Stimulated activated CD8-positive, alpha-beta memory T cell treated with anti-CD3 and anti-CD28 coated beads, Interleukin-15, amount 100 ng/mL, for 48 hours (primary cell): ENCODE data around the gene ASXL2.
"Not testable (repeated sequence)": the region's sequence is repeated elsewhere in the genome, so short reads cannot be mapped to it uniquely, and the experiment has no call there.

Experiments used
- DNase-seq, 2 donors: peaks; one replicate each; pipeline ENCODE4 v3.0.0-alpha.2; 2020; ENCODE audit warnings: low read depth in 2 of 2

Gene ASXL2

DNA sequence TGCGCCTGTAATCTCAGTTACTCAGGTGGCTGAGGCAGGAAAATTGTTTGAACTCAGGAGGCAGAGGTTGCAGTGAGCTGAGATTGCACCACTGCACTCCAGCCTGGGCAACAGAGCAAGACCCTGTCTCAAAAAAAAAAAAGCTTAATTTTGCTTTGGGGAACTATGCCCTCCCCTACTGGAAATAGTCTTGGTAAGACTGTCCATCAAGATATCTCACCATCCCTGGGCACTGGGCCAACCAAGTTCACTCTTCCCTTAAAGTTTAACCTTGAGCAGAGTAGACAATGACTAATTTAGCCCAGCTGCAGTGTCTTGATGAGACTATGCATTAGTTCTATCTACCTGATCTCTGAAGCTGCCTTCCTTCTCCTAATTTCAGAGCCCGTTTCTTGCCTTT is 44.7 kb downstream of the ASXL2 start:
- no peak for DNase-seq

DNA sequence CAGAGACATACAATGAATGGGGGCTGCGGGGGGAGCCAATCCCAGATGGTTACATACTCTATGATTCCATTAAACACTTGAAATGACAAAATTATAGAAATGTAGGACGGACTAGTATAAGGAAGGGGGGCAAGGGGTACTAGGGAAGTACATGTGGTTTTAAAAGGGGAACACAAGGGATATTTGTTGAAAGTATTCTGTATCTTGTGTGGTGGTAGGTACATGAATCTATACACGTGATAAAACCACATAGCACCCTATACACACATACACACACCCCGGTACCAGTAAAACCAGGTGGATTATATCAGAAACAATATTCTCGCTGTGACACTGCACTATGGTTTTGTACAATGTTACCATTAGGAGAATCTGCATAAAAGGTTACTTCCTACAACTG is 45.4 kb downstream of the ASXL2 start:
- no peak for DNase-seq

DNA sequence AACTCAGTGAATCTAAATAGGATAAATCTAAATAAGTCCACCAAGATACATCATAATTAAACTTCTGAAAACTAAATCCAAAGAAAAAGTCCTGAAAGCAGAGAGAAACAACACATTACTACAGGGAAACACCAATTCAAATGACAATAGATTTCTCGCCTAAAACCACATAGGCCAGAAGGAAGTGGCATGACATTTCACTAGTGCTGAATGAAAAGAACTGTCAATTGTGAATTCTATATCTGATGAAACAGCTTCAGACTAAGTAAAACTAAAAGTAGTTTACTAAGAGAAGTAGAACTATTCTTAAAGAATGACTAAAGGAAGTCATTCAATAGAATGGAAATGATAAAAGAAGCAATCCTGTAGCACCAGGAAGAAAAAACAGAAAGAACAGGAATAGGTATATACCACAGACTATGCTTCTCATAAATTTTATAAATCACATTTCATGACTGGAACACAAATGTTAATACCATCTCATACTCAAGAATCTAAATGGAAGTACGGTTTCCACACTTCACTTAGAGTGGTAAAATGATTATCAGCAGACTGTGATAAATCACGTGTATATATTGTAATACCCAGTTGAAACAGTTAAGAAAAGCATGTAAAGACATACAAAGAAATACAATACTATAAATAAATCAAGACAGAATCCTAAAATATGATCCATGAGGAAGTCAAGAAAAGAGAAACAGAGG is 46.4 kb downstream of the ASXL2 start:
- no peak for DNase-seq

DNA sequence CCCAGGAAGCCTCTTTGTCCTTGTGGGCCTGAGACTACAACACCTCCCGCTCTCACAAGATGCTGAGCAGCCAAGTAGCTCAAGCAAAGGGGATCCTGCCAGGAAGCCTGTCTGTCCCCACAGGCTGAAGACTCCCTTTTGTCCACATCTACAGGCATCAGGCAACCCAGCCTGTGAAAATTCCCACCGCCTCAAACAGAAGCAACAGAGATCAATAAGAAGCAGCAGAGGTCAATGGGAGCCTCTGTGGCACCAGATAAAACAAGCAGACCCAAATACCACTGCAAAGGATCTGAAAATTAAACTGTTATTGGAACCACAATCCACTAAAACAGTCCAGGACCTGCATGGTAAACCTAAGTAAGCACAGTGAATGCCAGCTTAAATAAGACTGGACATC is 48.5 kb downstream of the ASXL2 start:
- DNase-seq: no peak

DNA sequence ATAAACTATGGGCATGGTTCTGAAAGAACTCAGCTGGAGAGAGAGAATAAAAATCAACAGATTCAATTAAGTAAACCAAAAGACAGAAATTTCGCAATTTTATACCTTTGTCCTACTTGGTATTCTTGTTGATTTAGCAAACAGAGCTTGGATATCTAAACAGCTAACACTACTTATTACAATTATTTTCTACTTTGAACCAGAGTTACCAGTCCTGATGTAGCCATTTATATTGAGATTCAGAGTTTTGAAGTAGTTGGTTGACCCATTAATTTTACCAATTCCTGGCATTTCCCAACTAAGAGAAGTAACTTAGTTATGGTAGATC is 48.9 kb downstream of the ASXL2 start:
- DNase-seq: no peak

DNA sequence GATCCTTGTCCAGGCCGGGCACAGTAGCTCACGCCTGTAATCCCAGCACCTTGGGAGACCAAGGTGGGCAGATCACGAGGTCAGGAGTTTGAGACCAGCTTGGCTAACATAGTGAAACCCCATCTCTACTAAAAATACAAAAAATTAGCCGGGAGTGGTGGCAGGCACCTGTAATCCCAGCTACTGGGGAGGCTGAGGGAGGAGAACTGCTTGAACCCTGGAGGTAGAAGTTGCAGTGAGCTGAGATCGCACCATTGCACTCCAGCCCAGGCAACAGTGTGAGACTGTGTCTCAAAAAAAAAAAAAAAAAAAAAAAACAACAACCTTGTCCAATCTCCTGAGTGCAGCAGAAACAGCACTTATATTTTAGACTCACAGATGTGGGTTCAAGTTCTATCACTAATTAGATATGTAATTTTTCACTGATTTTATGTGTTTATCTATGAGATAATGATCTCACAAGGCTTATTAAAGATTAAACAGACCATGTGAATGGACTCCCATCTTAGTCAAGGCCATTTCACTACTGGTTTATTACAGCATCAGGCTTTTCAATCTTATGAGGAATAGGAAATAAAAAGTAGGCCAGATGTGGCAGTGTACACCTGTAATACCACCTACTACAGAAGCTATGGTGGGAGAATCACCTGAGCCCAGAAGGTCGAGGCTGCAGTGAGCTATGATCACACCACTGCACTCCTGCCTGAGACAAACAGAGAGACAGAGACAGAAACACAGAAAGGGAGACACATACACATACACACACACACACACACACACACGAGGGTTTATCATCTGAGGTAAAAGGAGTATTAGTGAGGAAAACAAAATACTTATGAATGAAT is 49.5 kb downstream of the ASXL2 start:
- DNase-seq: not testable (repeated sequence)

DNA sequence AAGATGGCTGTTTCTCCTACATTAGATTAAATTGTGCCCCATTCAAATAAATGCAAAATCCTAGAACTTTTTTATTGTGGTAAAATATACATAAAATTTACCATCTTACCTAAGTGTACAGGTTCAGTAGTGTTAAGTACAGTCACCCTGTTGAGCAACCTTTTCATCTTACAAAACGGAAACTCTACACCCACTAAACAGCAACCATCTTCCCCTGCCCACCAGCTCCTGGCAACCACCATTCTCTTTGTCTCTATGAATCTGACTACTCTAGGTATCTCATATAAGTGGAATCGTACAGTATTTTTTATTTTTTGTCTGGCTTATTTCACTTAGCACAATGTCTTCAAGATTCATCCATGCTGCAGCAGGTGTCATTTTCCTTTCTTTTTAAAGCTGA is 53.0 kb downstream of the ASXL2 start:
- peak; percentile 27 to 45 for DNase-seq

DNA sequence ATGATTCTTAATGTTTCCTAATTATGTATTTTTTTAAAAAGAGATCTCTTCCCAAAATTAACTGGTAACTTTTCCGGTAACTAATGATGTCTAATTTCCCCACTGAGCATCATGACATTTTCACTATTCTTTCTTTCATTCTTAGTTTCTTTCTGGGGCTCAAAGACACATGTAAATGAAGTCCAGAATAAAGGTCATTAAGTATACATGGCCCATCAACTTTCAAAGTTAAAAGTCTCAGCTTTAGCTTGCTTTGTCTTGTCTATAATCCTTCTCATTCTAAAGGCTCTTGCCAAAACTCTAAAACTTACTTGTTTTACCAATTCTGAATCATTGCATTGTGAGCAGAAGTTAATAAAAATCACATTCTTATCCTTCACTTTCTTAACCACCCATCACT is 53.6 kb downstream of the ASXL2 start:
- DNase-seq: no peak

DNA sequence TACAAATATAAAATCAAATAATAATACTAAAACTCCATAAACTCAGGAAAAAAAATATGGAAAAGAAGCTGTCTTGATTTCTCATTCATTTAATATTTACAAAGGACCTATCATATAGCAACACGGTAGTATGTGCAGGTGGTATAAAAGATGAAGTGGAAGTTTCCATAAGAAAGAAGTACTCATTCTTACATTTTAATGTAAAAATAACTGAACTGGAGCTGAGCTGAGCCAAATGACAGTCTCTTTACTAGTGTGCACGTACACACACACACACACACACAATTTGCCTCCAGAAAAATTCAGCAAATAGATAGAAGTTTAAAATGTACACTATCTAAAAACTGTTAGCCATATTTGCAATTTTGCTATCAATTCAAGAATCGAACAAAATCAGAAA is 54.1 kb downstream of the ASXL2 start:
- no peak for DNase-seq

DNA sequence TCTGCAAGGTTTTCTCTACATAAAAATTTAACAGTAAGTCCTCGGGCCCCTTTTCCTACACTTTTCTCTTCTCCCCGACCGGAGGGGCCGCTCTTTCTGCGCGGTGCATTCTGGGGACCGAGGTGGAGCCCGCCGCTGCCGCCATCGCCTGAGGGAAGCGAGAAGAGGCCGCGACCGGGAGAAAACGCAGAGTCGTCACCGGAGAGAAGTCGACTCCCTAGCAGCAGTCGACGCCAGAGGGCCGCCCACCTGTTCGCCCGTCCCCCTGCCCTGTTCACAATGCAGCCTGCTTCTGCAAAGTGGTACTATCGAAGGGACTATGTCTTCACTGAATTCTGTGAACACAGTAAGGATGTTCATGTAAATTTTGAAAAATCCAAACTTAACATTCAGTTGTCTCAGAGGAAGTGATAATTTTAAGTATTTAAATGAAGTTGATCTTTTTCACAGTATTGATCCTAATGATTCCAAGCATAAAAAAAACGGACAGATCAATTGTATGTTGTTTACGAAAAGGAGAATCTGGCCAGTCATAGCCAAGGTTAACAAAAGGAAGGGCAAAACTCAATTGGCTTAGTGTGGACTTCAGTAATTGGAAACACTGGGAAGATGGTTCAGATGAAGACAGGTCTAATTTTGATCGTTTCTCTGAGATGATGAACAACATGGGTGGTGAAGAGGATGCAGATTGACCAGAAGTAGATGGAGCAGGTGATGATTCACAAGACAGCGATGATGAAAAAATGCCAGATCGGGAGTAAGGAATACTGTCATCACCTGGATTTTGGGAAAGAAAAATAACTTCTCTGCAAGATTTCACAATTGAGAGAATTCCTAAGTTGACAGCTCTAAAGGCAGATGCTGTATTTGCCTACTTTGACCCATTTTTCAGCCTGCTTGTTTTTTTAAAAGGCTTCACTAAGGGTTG is 55.8 kb downstream of the ASXL2 start:
- peak; percentile 60 to 66 for DNase-seq

DNA sequence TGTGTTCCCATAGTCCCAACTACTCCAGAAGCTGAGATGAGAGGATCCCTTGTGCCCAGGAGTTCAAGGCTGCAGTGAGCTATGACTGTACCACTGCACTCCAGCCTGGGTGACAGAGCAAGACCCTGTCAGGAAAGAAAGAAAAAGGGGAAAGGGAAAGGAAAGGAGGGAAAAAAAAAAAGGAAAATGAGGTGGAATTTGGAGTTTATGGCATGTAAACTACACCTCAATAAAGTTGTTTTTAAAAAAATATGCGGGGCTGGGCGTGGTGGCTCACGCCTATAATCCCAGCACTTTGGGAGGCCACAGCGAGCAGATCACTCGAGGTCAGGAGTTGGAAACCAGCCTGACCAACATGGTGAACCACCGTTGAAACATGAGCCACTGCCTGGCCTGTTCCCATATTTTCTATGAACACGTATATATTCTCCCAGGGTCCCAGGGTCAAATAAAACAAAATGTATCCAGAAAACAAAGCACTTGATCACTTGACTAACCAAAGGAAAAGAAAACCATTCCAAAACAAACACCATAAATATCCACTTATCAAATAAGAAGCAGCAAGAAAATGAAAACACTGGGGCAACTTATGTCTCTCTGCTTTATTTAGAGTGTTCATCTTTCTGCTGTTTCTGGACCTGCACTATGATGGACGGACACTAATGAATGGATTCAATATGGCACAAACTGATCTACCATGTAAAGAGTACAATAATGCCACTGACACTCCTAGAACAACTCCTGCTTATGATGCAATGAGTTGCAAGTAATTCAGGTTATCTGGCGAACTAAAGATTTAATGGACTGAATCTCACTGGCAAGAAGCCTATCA is 56.8 kb downstream of the ASXL2 start:
- no peak for DNase-seq

DNA sequence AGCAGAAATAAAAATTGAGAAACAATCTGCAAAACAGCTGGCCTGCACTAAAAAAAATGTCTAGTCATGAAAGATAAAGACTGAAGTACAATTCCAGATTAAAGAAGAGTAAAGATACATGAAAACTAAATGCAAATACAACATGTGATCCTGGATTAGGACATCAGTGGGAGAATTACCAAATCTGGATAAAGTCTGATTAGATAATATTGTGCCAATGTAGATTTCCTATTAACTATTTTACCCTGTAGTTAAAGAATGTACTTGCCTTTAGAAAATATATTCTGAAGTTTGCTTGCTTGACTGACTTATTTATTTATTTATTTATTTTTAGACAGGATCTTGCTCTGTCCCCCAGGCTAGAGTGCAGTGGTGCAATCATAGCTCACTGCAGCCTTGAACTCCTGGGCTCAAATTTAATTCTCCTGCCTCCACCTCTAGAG is 58.7 kb downstream of the ASXL2 start:
- DNase-seq: no peak

DNA sequence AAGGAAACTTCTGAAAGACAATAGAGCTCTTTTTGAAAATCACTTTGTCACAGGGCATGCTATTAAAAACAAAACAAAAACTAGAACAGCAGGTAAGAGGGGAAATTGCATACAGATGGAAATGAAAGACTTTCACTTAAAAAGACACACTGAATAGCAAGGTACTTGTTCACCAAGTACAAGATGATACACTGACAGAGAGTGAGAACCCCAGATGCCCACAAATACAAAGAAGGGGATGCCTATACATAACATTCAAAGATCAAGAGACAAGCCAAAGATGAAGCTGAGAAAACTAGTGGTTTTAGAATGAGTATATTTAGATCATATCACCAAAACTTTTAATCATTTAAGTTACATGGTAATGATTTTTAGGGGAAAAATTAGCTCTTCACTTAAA is 60.7 kb downstream of the ASXL2 start:
- DNase-seq: no peak

DNA sequence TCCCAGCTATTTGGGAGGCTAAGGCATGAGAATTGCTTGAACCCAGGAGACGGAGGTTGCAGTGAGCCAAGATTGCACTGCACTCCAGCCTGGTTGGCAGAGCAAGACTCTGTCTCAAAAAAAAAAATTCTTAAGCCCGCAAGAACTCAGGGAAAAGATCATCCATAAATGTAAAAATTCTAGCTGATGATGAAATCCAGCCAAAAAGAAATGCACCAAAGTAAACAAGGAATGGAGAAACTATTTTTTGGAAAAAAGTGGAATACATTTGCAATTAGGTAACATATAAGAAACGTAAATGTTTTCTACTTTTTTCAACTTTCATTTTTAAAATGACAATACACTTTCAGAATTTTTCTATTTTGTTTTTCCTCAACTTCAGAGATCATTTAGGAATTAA is 61.3 kb downstream of the ASXL2 start:
- DNase-seq: no peak

DNA sequence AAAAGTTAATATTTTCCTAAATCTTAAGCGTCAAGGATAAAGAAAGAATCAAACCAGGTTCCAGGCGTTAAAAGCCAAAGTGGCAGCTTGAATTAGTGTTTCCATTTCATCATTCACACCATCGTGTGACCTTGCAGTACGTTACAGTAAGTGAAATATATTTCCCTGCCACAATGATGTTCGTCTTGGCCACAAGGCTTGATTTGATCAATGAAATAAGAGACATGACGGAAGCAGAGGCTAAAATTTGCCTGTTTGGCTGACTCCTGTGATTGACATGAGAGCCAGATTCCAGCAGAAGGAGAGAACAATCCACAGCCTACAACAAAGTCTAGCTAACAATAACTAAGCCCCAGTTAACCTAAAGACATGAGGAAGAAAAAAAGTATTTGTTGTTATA is 62.0 kb downstream of the ASXL2 start:
- no peak for DNase-seq

DNA sequence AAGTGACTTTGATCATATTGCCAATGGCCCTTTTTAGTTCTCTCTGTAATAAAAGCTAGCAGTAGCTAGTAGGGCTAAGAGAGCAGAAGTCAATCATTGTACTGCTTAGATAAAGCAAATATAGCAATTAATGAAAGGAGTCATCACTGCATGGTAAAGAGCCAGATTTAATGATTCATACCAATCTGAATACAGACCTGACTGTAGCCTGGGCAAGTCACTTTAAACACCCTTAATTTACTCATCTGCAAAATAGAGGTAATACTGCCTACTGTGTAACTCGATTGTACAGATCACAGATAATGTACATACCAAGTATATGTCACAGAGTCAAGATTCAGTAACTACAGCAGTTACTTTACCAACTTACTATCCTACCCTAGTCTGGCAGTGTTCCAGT is 63.6 kb downstream of the ASXL2 start:
- no peak for DNase-seq

DNA sequence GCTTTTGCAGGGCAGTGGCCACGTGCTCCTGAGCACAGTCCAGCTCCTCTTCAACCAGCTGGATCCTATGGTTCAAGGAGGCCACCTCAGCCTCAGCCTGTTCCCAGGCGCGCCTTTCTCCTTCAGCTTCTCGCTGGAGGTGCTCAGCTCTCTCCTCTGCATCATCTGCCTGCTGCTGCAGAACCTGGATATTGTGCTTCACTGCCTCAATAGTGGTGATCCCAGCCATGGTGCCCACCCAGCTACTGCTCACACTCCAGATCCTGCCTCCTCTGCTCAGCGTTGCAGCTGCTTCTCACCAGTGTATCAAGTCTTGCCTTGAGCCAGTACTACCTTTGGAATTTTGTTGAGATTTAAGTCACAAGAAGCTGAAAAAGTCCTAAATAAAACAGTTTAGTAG is 67.9 kb downstream of the ASXL2 start:
- no peak for DNase-seq

DNA sequence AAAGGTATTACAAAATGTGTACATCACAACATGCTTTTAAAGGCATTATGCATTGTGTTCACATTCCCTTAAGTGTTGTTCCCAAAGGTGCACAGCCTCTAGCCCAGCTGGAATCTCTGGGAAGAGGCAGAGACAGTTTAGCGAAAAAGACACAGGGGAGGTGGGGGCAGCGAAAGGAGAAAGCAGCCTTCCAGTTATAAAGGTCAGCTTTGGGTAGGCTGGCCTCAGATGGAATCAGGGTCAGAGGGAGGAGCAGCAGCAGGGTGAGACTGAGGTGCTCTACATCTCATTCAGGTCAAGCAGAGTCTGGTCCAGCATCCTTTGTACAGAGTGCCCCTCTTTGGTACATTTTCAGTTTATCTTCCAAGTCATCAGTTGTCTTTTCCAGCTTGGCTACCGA is 68.6 kb downstream of the ASXL2 start:
- DNase-seq: no peak

DNA sequence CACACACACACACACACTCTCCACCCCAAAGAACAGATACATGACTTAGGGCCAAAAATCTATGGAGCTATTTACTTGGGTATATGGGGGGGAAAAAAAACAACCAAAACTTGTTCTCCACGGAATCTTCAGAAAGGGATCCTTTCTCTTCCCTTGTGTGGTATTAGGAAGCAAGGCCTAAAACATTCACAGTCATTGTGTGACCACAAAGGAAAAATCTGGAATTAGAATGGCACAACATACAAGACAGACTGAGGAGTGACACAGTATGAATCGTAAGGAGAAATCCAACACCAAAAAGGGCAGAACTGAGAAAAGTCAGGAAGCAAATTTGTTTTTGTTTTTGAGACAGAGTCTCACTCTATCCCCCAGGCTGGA is 70.3 kb downstream of the ASXL2 start:
- DNase-seq: no peak

DNA sequence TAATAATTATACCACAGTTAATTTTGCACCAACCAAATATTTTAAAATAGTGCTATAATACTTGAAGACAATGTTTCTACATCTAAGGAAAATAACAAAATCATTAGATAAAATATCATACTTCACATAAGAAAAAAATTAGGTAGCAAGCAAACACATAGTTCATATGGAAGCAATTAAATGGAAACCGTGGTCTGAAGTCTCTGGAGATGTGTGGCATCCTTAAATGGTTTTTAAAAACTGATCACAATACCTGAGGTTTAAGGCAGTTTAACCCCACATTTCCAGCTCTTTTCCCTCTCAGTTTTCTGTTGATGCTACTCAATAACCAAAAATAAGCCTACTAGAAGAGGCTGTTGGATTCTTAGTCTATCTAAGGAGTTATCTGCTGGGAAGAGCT is 71.3 kb downstream of the ASXL2 start:
- DNase-seq: no peak

DNA sequence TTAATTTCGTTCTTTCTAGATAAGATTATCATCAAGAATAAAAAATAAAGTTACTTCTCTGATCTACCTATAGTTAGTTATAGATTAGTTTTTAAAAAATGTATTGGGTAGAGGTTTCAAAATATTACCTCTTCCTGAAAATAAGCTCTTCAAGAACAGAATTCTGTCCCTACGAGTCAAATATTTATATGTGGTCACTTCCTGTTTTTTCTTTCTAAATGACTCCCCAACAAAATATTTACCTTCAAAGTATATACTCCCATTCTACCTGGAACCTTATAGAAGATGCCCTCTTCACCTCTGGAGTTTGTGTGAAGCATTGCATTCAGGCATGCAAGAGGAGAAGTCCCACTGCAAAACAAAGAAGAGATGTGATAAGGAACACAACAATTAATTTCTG is 72.3 kb downstream of the ASXL2 start:
- no peak for DNase-seq

DNA sequence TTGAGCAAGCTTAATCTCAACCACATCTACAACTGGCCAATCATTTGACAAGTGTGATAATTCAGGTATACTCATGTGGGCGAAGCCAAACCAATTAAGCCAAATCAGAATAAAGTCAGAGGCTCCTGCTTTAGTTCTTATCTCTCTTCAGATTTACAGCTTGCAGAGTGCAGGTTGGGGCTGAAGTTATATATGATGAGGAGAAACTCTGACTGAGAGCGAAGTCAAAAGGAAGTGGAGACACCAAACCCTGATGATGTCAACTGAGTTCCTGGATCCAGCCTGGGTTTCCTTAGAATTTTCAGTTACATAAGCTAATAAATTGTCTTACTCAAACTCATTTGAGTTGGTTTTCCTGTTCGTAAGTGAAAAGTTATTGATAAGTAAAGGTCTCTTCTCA is 73.9 kb downstream of the ASXL2 start:
- no peak for DNase-seq
